GM19043 (cell line): ENCODE measurements around the gene CALML3.

Source experiments
- ATAC-seq: cut with Tn5 transposase; IDR thresholded peaks from one replicate; pipeline ENCODE4 v1.9.1; 2021; ENCODE audit warnings: low read depth; ENCODE audit not compliant: unreplicated experiment

CALML3 gene

GRCh38 chr10:5536486-5537081, 11.8 kb downstream of the CALML3 start:
- no peak for ATAC-seq

- no peak for ATAC-seq
Measured at GRCh38 chr10:5537684-5538083, 12.9 kb downstream of the CALML3 start.

GRCh38 chr10:5538446-5538845, 13.7 kb downstream of the CALML3 start:
- no peak for ATAC-seq

GRCh38 chr10:5538892-5539651, 14.3 kb downstream of the CALML3 start:
- no peak for ATAC-seq

- no peak for ATAC-seq
Measured at GRCh38 chr10:5540080-5540479, 15.3 kb downstream of the CALML3 start.

GRCh38 chr10:5540891-5541290, 16.1 kb downstream of the CALML3 start:
- ATAC-seq, result no peak

- no peak for ATAC-seq
Measured at GRCh38 chr10:5542100-5542499, 17.3 kb downstream of the CALML3 start.

- ATAC-seq, result no peak
Measured at GRCh38 chr10:5543623-5544022, 18.9 kb downstream of the CALML3 start.

- ATAC-seq, result no peak
Measured at GRCh38 chr10:5544216-5544805, 19.6 kb downstream of the CALML3 start.

GRCh38 chr10:5545011-5545410, 20.2 kb downstream of the CALML3 start:
- ATAC-seq, result no peak

GRCh38 chr10:5545426-5545777, 20.6 kb downstream of the CALML3 start:
- no peak for ATAC-seq

- no peak for ATAC-seq
Measured at GRCh38 chr10:5545778-5546710, 21.3 kb downstream of the CALML3 start.

- no peak for ATAC-seq
Measured at GRCh38 chr10:5546891-5547680, 22.3 kb downstream of the CALML3 start.

- ATAC-seq, result no peak
Measured at GRCh38 chr10:5547681-5547930, 22.8 kb downstream of the CALML3 start.

- no peak for ATAC-seq
Measured at GRCh38 chr10:5547931-5548660, 23.3 kb downstream of the CALML3 start.

GRCh38 chr10:5549462-5550249, 24.9 kb downstream of the CALML3 start:
- no peak for ATAC-seq

- ATAC-seq, result no peak
Measured at GRCh38 chr10:5550250-5550545, 25.4 kb downstream of the CALML3 start.

GRCh38 chr10:5550621-5551530, 26.1 kb downstream of the CALML3 start:
- ATAC-seq, result no peak
